Chondrocyte (in vitro differentiated cells): ENCODE measurements around the gene THEM5. TPM values are rescaled to one million over a fixed set of nuclear protein-coding genes. Genes with fewer than 3 reads are reported as not detected.
A peak's percentile ranks its signal among the peaks of the same experiment; 100 is the strongest.
"Not testable (repeated sequence)": the region's sequence is repeated elsewhere in the genome, so short reads cannot be mapped to it uniquely, and the experiment has no call there.

Experiments
- DNase-seq: peaks from one replicate; pipeline ENCODE4 v3.0.0; 2021; ENCODE audit warnings: mixed read lengths, low spot score
- H3K27ac Mint-ChIP-seq: one replicate; pipeline ENCODE4 v1.8.0; 2021; ENCODE audit warnings: mild to moderate bottlenecking, moderate library complexity, mixed read lengths; ENCODE audit not compliant: unreplicated experiment
- H3K27me3 Mint-ChIP-seq: 2 replicates; pipeline ENCODE4 v1.8.0; 2021; ENCODE audit warnings: low read depth, mixed read lengths
- H3K36me3 Mint-ChIP-seq: 2 replicates; pipeline ENCODE4 v1.8.0; 2021; ENCODE audit warnings: low read depth, mixed read lengths
- H3K4me1 Mint-ChIP-seq: 2 replicates; pipeline ENCODE4 v1.8.0; 2021; ENCODE audit warnings: low read depth, mild to moderate bottlenecking, mixed read lengths
- H3K4me3 Mint-ChIP-seq: one replicate; pipeline ENCODE4 v1.8.0; 2021; ENCODE audit warnings: mild to moderate bottlenecking, moderate library complexity, mixed read lengths; ENCODE audit not compliant: unreplicated experiment
- H3K9me3 Mint-ChIP-seq: 2 replicates; pipeline ENCODE4 v1.8.0; 2021; ENCODE audit warnings: low read depth, mixed read lengths
- total RNA-seq: library from RNA; stranded (reverse); gene quantifications from 3 replicates; pipeline ENCODE4 v1.2.1, GENCODE V29; 2021
- TF ChIP-seq, protein P1 (sequence below): fragments of 200-600 bp; sonication (generic); IDR thresholded peaks from 2 replicates; pipeline ENCODE4 v1.5.0; 2021; ENCODE audit warnings: antibody characterized with exemption, mild to moderate bottlenecking, moderate library complexity

THEM5 gene
- total RNA-seq, 1 donor from 2014 or later: not detected

DNA sequence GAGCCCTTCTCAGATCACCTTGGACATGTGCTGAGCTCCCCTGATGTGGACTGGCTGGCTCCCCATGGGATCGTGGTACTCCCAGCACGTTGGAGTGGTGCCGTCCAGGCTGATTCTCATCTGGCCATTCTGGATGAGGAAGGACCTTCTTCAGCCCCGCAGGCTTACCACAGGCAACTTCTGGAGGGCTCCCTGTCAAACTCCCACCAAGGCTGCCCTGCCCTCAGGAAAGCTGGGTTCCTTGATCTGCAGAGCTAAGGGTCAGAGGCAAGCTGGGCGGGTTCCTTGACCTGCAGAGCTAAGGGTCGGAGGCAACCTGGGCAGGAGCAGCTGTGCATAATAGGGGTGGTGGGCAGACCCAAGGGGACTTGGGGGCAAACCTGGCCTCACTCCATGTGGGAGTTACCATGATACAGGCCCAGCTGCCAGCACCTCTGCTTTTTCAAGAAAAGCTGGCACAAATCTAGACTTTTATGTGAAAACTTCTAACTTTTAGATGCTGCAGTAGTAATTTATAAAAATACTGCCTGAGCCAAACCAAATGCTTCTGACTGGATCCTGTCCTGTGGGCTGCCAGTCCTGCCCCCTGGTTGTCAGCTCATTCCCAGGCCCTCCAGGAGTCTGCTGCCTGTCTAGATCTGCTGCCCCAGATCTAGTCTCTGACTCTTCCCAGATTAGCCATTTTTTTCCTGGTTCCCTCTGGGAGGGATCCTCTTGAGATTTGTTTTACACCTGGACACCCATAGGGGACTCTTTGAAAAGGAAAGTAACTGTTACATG, 5.6 kb upstream of the THEM5 start:
- H3K9me3 Mint-ChIP-seq: no peaks in the 10 kb centered on the region
- no peaks in the 10 kb centered on the region for H3K36me3 Mint-ChIP-seq
- peaks cover 17% of the 10 kb centered on the region for H3K4me1 Mint-ChIP-seq
- no peak overlapping the region for H3K27ac Mint-ChIP-seq
- H3K27me3 Mint-ChIP-seq: peaks cover 3% of the 10 kb centered on the region
- H3K4me3 Mint-ChIP-seq: no peak overlapping the region
- DNase-seq: no peak
- TF ChIP-seq, protein P1, sequence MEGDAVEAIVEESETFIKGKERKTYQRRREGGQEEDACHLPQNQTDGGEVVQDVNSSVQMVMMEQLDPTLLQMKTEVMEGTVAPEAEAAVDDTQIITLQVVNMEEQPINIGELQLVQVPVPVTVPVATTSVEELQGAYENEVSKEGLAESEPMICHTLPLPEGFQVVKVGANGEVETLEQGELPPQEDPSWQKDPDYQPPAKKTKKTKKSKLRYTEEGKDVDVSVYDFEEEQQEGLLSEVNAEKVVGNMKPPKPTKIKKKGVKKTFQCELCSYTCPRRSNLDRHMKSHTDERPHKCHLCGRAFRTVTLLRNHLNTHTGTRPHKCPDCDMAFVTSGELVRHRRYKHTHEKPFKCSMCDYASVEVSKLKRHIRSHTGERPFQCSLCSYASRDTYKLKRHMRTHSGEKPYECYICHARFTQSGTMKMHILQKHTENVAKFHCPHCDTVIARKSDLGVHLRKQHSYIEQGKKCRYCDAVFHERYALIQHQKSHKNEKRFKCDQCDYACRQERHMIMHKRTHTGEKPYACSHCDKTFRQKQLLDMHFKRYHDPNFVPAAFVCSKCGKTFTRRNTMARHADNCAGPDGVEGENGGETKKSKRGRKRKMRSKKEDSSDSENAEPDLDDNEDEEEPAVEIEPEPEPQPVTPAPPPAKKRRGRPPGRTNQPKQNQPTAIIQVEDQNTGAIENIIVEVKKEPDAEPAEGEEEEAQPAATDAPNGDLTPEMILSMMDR: no peak

DNA sequence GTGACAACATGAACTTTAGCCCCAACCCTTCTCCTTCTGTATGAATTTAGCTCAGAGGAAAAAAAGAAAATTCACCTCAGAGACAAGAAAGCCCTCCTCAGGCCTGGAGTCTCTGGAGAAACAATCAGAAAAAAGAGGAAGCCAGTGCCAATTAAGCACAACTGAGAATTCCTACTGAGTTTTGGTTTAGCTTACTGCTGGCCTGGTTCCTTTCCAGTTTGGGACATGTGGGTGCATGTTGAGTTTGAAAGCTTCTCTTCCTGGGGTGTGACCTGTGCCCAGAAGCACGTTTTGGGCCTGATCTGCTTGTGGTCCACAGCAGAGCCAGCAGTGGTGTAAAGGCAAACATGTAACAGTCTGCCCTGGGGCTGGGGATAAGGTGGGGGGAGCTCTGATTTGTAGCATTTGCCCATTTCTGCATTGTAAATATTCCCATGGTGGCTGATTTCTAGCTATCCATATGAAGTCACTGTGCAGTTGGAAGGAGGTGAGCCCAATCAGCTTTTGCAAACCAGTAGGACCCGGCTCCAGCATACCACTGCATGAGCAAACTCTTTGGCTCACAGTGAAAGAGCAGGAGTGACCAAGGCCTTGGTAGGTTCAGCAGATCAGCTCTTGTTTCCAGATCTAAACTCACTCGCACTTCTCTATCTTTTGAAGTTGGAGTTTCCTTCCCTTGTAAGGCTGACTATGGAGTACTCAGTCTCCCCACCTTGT, 4.7 kb upstream of the THEM5 start:
- Mint-ChIP-seq H3K27ac (no peak overlapping the region), H3K4me1 (peaks cover 17% of the 10 kb centered on the region), H3K27me3 (peaks cover 3% of the 10 kb centered on the region), H3K9me3 (no peaks in the 10 kb centered on the region), H3K4me3 (no peak overlapping the region), H3K36me3 (no peaks in the 10 kb centered on the region)
- TF ChIP-seq, protein P1: no peak
- DNase-seq: no peak

DNA sequence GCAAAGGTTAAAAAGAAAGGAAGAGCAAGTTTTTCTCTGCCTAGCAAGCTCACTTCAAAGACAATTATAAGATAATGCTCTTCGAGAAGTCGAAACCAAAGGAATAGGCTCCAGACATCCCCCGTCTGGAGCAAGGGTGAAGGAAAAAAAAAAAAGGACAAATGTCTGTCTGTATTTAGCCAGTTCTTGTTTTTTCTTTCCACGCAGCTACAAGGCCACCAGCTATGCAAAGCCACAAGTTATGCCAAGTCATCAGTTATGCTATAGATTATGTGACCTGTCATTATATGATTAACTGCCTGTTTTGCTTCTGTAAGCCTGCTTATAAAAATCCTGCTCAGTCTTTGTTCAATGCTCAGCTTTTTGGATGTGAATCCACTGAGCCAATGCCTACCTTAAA, 2.4 kb upstream of the THEM5 start:
- TF ChIP-seq, protein P1: no peak
- H3K4me3 Mint-ChIP-seq: no peak overlapping the region
- peaks cover 14% of the 10 kb centered on the region for H3K4me1 Mint-ChIP-seq
- no peaks in the 10 kb centered on the region for H3K36me3 Mint-ChIP-seq
- DNase-seq: no peak
- H3K9me3 Mint-ChIP-seq: no peaks in the 10 kb centered on the region
- peaks cover 9% of the 10 kb centered on the region for H3K27me3 Mint-ChIP-seq
- peak overlapping the region; percentile 47 for H3K27ac Mint-ChIP-seq

DNA sequence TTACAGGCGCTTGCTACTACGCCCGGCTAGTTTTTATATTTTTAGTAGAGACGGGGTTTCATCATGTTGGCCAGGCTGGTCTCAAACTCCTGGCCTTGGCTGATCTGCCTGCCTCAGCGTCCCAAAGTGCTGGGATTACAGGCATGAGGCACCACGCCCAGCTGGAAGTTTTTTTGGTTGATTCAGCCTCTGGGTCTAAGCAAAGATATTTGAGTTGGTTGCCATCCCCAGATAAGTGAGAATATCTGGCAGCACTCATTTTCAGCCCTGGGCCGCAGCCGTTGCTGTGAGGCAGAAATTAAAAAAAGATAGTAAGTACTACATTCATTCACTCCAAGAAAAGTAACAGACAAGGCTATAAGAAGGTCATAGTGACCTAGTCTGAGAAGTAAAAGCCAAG, 2.0 kb upstream of the THEM5 start:
- H3K9me3 Mint-ChIP-seq, H3K36me3 Mint-ChIP-seq, DNase-seq, H3K4me3 Mint-ChIP-seq, H3K27me3 Mint-ChIP-seq: not testable (repeated sequence)
- Mint-ChIP-seq H3K27ac (peak overlapping the region; percentile 25), H3K4me1 (peaks cover 14% of the 10 kb centered on the region)

DNA sequence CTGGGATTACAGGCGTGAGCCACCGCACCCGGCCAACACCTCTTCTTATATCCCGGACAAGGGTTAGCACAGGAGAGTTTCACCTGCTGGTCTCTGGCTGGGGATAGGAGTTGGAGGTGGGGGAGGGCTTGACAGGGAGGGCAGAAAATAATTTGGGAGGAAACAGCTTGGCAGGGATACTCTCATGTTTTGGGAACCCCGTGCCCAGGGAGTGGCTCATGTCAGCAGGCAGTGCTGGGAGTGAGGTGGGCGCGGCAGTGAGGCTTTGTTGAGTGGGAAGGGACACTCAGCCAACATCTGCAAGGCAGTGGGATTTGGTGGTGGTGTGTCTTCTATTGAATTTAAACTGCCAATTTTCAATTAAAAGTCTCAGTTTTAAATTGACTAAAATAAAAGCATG, 1.1 kb upstream of the THEM5 start:
- no peak overlapping the region for H3K4me3 Mint-ChIP-seq
- H3K4me1 Mint-ChIP-seq: peaks cover 14% of the 10 kb centered on the region
- H3K27ac Mint-ChIP-seq: no peak overlapping the region
- TF ChIP-seq, protein P1: no peak
- no peak for DNase-seq
- peaks cover 14% of the 10 kb centered on the region for H3K27me3 Mint-ChIP-seq
- H3K36me3 Mint-ChIP-seq: no peaks in the 10 kb centered on the region
- H3K9me3 Mint-ChIP-seq: no peaks in the 10 kb centered on the region
